ENCODE results near the gene ATP6V0D1. TPM values are rescaled to one million over a fixed set of nuclear protein-coding genes. Genes with fewer than 3 reads are reported as not detected.

Gene ATP6V0D1
- total RNA-seq, 2 experiments from 2014 or later, result 42.1 to 58.3 TPM

DNA sequence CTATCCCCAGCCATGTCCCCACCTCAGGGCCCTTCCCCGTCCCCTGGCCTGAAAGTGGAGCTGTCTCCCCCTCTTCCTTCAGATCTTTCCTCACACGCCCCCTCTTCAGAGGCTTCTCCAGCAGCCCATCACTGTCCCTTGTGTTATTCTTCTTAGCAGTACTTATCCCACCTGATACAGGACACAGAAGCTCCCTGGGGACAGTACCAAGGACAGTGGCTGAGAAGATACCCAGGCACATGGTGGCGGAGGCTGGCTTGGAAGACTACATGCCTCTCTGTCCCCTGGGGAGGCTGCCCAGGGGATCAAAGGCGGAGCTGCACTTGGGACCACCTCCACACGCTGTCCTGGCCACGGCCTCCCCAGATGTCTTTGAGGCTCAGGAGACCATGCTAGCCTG, 26.1 kb downstream of the ATP6V0D1 start:
- no peak for ATAC-seq
- Mint-ChIP-seq H3K27me3 (no peaks in the 10 kb centered on the region), H3K9me3 (ENCODE audit: low read depth) (no peaks in the 10 kb centered on the region), H3K27ac (peak overlapping the region; percentile 15), H3K4me1 (peaks cover 14% of the 10 kb centered on the region), H3K4me3 (no peak overlapping the region), H3K36me3 (no peaks in the 10 kb centered on the region)
- DNase-seq, result no peak
- CTCF ChIA-PET, result interaction anchor here (2.1 kb wide), 1 partner anchor 8 kb away, joined by 11 read pairs; no protein-coding TSS in a partner anchor

GRCh38 chr16:67454104-67454503, 26.9 kb downstream of the ATP6V0D1 start:
- H3K4me1 Mint-ChIP-seq, result peaks cover 14% of the 10 kb centered on the region
- no peaks in the 10 kb centered on the region for H3K9me3 Mint-ChIP-seq (ENCODE audit: low read depth)
- CTCF ChIA-PET, result interaction anchor here (2.9 to 15.6 kb wide), 2 partner anchors 12 to 28 kb away, joined by 14 to 139 read pairs; no protein-coding TSS in a partner anchor
- DNase-seq (no peak), ATAC-seq (no peak)
- no peak overlapping the region for H3K27ac Mint-ChIP-seq
- H3K36me3 Mint-ChIP-seq, result no peaks in the 10 kb centered on the region
- H3K27me3 Mint-ChIP-seq, result no peaks in the 10 kb centered on the region
- H3K4me3 Mint-ChIP-seq, result no peak overlapping the region

DNA sequence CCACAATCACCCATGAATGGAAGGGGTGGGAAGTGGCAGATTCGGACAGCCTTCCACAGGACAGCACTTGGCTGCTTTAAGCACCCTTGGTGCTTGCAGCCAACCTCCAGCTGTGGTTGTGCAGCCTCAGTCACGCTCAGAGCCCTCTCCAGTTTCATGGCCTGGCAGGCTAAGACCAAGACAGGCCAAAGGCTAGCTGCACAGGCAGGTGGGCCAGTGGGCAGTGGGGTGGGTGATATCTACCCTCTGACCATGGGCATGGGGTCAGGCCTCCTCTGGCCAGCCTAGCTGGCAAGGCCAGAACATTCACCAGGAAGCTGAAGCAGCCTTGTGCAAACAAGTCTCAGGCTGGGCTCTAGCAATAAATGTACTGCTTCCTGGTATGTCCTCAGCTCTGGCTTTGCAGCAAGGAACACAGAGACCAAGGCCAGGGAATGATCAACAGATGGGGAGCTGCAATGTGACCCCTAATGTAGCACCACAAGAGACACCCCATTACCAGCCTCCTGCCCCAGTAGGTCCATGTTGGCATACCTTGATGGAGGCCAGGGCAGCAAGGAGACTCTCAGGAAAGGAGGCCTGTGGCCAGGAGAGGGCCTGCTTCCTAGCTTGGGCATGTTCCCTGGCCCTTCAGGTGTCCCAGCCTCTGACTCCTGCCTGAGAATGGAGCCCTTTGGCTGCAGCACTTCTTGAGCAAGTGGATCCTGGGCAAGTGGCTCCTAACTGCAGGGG, 29.1 kb downstream of the ATP6V0D1 start:
- Mint-ChIP-seq H3K4me3 (no peak overlapping the region), H3K4me1 (peaks cover 16% of the 10 kb centered on the region), H3K9me3 (ENCODE audit: low read depth) (no peaks in the 10 kb centered on the region), H3K36me3 (no peaks in the 10 kb centered on the region), H3K27ac (no peak overlapping the region), H3K27me3 (no peaks in the 10 kb centered on the region)
- DNase-seq, result no peak
- CTCF ChIA-PET, result interaction anchor here (1.1 to 15.6 kb wide), 3 partner anchors 14 to 52 kb away, joined by 3 to 139 read pairs (median 14); no protein-coding TSS in a partner anchor
- no peak for ATAC-seq

- CTCF ChIA-PET, result interaction anchor here (0.9 to 15.6 kb wide), 5 partner anchors 14 to 191 kb away, joined by 3 to 139 read pairs (median 3); no protein-coding TSS in a partner anchor
- no peaks in the 10 kb centered on the region for H3K27me3 Mint-ChIP-seq
- no peaks in the 10 kb centered on the region for H3K36me3 Mint-ChIP-seq
- H3K27ac Mint-ChIP-seq, result peak overlapping the region; percentile 28
- DNase-seq (no peak), ATAC-seq (no peak)
- H3K4me1 Mint-ChIP-seq, result peaks cover 11% of the 10 kb centered on the region
- H3K9me3 Mint-ChIP-seq (ENCODE audit: low read depth), result no peaks in the 10 kb centered on the region
- no peak overlapping the region for H3K4me3 Mint-ChIP-seq
These were observed 29.8 kb downstream of the ATP6V0D1 start for GRCh38 chr16:67451061-67451703.

GRCh38 chr16:67449739-67450138, 31.2 kb downstream of the ATP6V0D1 start:
- Mint-ChIP-seq H3K4me1 (peaks cover 5% of the 10 kb centered on the region), H3K36me3 (no peaks in the 10 kb centered on the region), H3K4me3 (no peak overlapping the region), H3K9me3 (ENCODE audit: low read depth) (no peaks in the 10 kb centered on the region), H3K27me3 (no peaks in the 10 kb centered on the region), H3K27ac (peak overlapping the region; percentile 2)
- DNase-seq (no peak), ATAC-seq (no peak)
- CTCF ChIA-PET, result interaction anchor here (1.3 to 15.6 kb wide), 2 partner anchors 23 to 65 kb away, joined by 3 to 139 read pairs; no protein-coding TSS in a partner anchor

DNA sequence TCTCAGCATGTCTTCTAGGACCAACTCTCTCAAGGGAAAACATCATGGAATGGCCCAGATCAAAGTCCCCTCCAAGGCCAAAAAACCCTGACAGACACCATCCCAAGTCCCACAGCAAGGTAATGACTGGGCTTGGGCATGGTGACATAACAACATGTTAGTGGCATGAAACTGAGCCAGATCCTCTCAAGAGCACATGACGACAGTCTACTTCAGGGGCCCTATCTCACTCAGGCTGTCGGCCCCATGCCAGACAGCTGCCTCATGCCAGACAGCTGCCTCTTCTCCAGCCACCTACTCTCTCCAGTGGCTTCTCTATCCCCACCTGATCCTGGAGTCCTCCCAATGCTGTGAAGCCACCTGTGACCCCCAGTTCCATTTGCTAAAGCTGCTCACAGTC, 31.6 kb downstream of the ATP6V0D1 start:
- no peaks in the 10 kb centered on the region for H3K36me3 Mint-ChIP-seq
- ATAC-seq, result no peak
- peaks cover 5% of the 10 kb centered on the region for H3K4me1 Mint-ChIP-seq
- peak overlapping the region; percentile 2 for H3K27ac Mint-ChIP-seq
- no peaks in the 10 kb centered on the region for H3K9me3 Mint-ChIP-seq (ENCODE audit: low read depth)
- no peaks in the 10 kb centered on the region for H3K27me3 Mint-ChIP-seq
- CTCF ChIA-PET, result interaction anchor here (15.6 kb wide), 1 partner anchor 23 kb away, joined by 139 read pairs; no protein-coding TSS in a partner anchor
- no peak overlapping the region for H3K4me3 Mint-ChIP-seq
- no peak for DNase-seq

DNA sequence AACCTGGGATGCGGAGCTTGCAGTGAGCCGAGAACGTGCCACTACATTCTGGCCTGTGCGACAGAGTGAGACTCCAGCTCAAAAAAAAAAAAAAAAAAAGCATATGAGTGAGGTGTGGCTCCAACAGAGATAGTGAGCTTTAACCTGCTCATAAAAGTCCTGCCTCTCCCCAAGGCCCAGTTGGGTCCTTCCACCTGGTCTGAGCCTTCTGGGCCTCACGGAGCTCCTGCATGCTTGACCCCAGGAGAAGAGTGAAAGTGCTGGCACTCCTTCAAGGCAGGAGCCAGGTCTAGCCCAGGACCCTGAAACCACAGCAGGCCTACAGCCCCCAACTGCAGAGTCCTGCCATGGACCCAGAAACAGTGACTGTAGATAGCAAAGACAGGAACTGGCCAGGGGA, 32.4 kb downstream of the ATP6V0D1 start:
- no peak overlapping the region for H3K4me3 Mint-ChIP-seq
- H3K36me3 Mint-ChIP-seq, result no peaks in the 10 kb centered on the region
- H3K27me3 Mint-ChIP-seq, result no peaks in the 10 kb centered on the region
- no peaks in the 10 kb centered on the region for H3K9me3 Mint-ChIP-seq (ENCODE audit: low read depth)
- peaks cover 4% of the 10 kb centered on the region for H3K4me1 Mint-ChIP-seq
- DNase-seq (no peak), ATAC-seq (no peak)
- CTCF ChIA-PET, result interaction anchor here (0.8 to 15.6 kb wide), 11 partner anchors 7 to 511 kb away, joined by 3 to 139 read pairs (median 4); no protein-coding TSS in a partner anchor
- H3K27ac Mint-ChIP-seq, result no peak overlapping the region

- Mint-ChIP-seq H3K27ac (no peak overlapping the region), H3K36me3 (no peaks in the 10 kb centered on the region), H3K4me3 (no peak overlapping the region), H3K4me1 (peaks cover 4% of the 10 kb centered on the region), H3K27me3 (no peaks in the 10 kb centered on the region), H3K9me3 (ENCODE audit: low read depth) (no peaks in the 10 kb centered on the region)
- ATAC-seq (peak; percentile 92), DNase-seq (peak; percentile 86)
- CTCF ChIA-PET, result interaction anchor here (0.8 to 15.6 kb wide), 18 partner anchors 8 to 617 kb away, joined by 3 to 139 read pairs (median 4); partner anchors contain the start of gene NAE1
These were observed 33.4 kb downstream of the ATP6V0D1 start for GRCh38 chr16:67447508-67448076.

- no peak for DNase-seq
- H3K4me3 Mint-ChIP-seq, result no peak overlapping the region
- H3K9me3 Mint-ChIP-seq (ENCODE audit: low read depth), result no peaks in the 10 kb centered on the region
- CTCF ChIA-PET, result interaction anchor here (0.8 to 15.6 kb wide), 14 partner anchors 9 to 617 kb away, joined by 3 to 139 read pairs (median 4); partner anchors contain the start of gene NAE1
- peaks cover 4% of the 10 kb centered on the region for H3K4me1 Mint-ChIP-seq
- no peak overlapping the region for H3K27ac Mint-ChIP-seq
- ATAC-seq, result no peak
- H3K27me3 Mint-ChIP-seq, result no peaks in the 10 kb centered on the region
- H3K36me3 Mint-ChIP-seq, result no peaks in the 10 kb centered on the region
These were observed 33.9 kb downstream of the ATP6V0D1 start for GRCh38 chr16:67446968-67447507.

- no peak for DNase-seq
- Mint-ChIP-seq H3K36me3 (no peaks in the 10 kb centered on the region), H3K27ac (no peak overlapping the region), H3K9me3 (ENCODE audit: low read depth) (no peaks in the 10 kb centered on the region), H3K27me3 (no peaks in the 10 kb centered on the region), H3K4me3 (no peak overlapping the region), H3K4me1 (peaks cover 4% of the 10 kb centered on the region)
- CTCF ChIA-PET, result interaction anchor here (0.7 to 15.6 kb wide), 9 partner anchors 10 to 616 kb away, joined by 3 to 139 read pairs (median 3); partner anchors contain the start of genes NAE1 and TPPP3
- no peak for ATAC-seq
These were observed 34.7 kb downstream of the ATP6V0D1 start for GRCh38 chr16:67445913-67446907.

- H3K27me3 Mint-ChIP-seq, result no peaks in the 10 kb centered on the region
- H3K36me3 Mint-ChIP-seq, result no peaks in the 10 kb centered on the region
- H3K9me3 Mint-ChIP-seq (ENCODE audit: low read depth), result no peaks in the 10 kb centered on the region
- CTCF ChIA-PET, result interaction anchor here (0.7 to 15.6 kb wide), 3 partner anchors 11 to 52 kb away, joined by 3 to 139 read pairs (median 3); partner anchors contain the start of gene TPPP3
- ATAC-seq, result no peak
- no peak overlapping the region for H3K4me3 Mint-ChIP-seq
- no peak for DNase-seq
- H3K27ac Mint-ChIP-seq, result no peak overlapping the region
- H3K4me1 Mint-ChIP-seq, result peaks cover 4% of the 10 kb centered on the region
These were observed 35.5 kb downstream of the ATP6V0D1 start for GRCh38 chr16:67445441-67445912.

DNA sequence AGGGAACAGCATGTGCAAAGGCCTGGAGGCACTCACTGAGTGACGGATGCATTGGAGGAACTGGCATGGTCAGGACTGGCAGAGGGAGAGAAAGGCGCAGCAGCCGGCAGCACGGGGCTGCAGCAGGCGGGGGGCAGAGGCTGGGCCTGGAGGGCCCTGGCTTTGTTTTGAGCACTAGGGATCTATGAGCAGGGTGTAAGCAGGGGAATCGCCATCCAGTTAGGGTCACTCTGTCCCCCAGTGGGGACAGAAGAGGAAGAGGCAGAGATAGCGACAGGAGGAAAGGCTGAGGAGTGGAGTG, 35.9 kb downstream of the ATP6V0D1 start:
- no peaks in the 10 kb centered on the region for H3K27me3 Mint-ChIP-seq
- no peak for DNase-seq
- ATAC-seq, result no peak
- H3K27ac Mint-ChIP-seq, result no peak overlapping the region
- H3K4me3 Mint-ChIP-seq, result no peak overlapping the region
- H3K4me1 Mint-ChIP-seq, result peaks cover 4% of the 10 kb centered on the region
- no peaks in the 10 kb centered on the region for H3K9me3 Mint-ChIP-seq (ENCODE audit: low read depth)
- CTCF ChIA-PET, result interaction anchor here (1.4 to 15.6 kb wide), 2 partner anchors 19 to 52 kb away, joined by 3 to 139 read pairs; partner anchors contain the start of gene TPPP3
- no peaks in the 10 kb centered on the region for H3K36me3 Mint-ChIP-seq

Data from activated CD8-positive, alpha-beta memory T cell treated with anti-CD3 and anti-CD28 coated beads, Interleukin-2, amount 10 ng/mL, durations not matched to agents 7 days and 5 days (primary cell).